H9 (cell line): ENCODE results near the gene SLC39A2. TPM values are rescaled to one million over a fixed set of nuclear protein-coding genes. Genes with fewer than 3 reads are reported as not detected.
"Not testable (repeated sequence)": the region's sequence is repeated elsewhere in the genome, so short reads cannot be mapped to it uniquely, and the experiment has no call there.

Source experiments
- DNase-seq: peaks from one replicate; pipeline ENCODE4 v3.0.0-alpha.2; 2017
- H2AFZ ChIP-seq: one replicate; pipeline ENCODE4 v1.6.1; 2013; ENCODE audit warnings: mild to moderate bottlenecking, low read length, control low read depth, moderate library complexity
- H2AK5ac ChIP-seq: 2 replicates; pipeline ENCODE4 v1.6.1; 2013; ENCODE audit warnings: low read length, control low read depth, mixed read lengths; ENCODE audit not compliant: insufficient read length
- H2BK120ac ChIP-seq: one replicate; pipeline ENCODE4 v1.6.1; 2013; ENCODE audit warnings: low read depth, mild to moderate bottlenecking, low read length, control low read depth, inconsistent platforms; ENCODE audit not compliant: poor library complexity, severe bottlenecking
- H2BK12ac ChIP-seq: 2 replicates; pipeline ENCODE4 v1.6.1; 2013; ENCODE audit warnings: low read length, control low read depth, mixed read lengths, low read depth; ENCODE audit not compliant: insufficient read length
- H2BK15ac ChIP-seq: 2 replicates; pipeline ENCODE4 v1.6.1; 2013; ENCODE audit warnings: low read depth, low read length, control low read depth
- H2BK20ac ChIP-seq: one replicate; pipeline ENCODE4 v1.6.1; 2013; ENCODE audit warnings: low read depth, mild to moderate bottlenecking, low read length, control low read depth, inconsistent platforms; ENCODE audit not compliant: poor library complexity, severe bottlenecking
- H2BK5ac ChIP-seq: 2 replicates; pipeline ENCODE4 v1.6.1; 2013; ENCODE audit warnings: low read length, control low read depth, mixed read lengths; ENCODE audit not compliant: insufficient read length
- H3K14ac ChIP-seq: 2 replicates; pipeline ENCODE4 v1.6.1; 2013; ENCODE audit warnings: low read length, control low read depth; ENCODE audit not compliant: insufficient read depth
- H3K18ac ChIP-seq: 2 replicates; pipeline ENCODE4 v1.6.1; 2013; ENCODE audit warnings: low read depth, mild to moderate bottlenecking, mixed read lengths, low read length, control low read depth; ENCODE audit not compliant: insufficient read length
- H3K23ac ChIP-seq: 2 replicates; pipeline ENCODE4 v1.6.1; 2013; ENCODE audit warnings: low read length, control low read depth, mixed read lengths, low read depth; ENCODE audit not compliant: insufficient read length
- H3K23me2 ChIP-seq: 2 replicates; pipeline ENCODE4 v1.6.1; 2013; ENCODE audit warnings: low read depth, mild to moderate bottlenecking, mixed read lengths, low read length, control low read depth; ENCODE audit not compliant: insufficient read length, poor library complexity, severe bottlenecking
- H3K27ac ChIP-seq: 2 replicates; pipeline ENCODE4 v1.5.1; 2013; ENCODE audit warnings: low read length, control low read depth, mixed read lengths, low read depth; ENCODE audit not compliant: insufficient read length
- H3K27me3 ChIP-seq: 2 replicates; pipeline ENCODE4 v1.6.1; 2013; ENCODE audit warnings: low read length, control low read depth, inconsistent platforms; ENCODE audit not compliant: insufficient read depth
- H3K4ac ChIP-seq: 2 replicates; pipeline ENCODE4 v1.6.1; 2013; ENCODE audit warnings: low read depth, mild to moderate bottlenecking, control low read depth, inconsistent platforms, low read length, moderate library complexity
- H3K4me1 ChIP-seq: 2 replicates; pipeline ENCODE4 v1.6.1; 2013; ENCODE audit warnings: low read length, control low read depth, inconsistent platforms; ENCODE audit not compliant: insufficient read depth
- H3K4me2 ChIP-seq: 2 replicates; pipeline ENCODE4 v1.6.1; 2013; ENCODE audit warnings: low read length, control low read depth, mixed read lengths; ENCODE audit not compliant: insufficient read length, insufficient read depth
- H3K56ac ChIP-seq: 2 replicates; pipeline ENCODE4 v1.6.1; 2013; ENCODE audit warnings: low read depth, mild to moderate bottlenecking, mixed read lengths, low read length, control low read depth; ENCODE audit not compliant: insufficient read length
- H3K79me1 ChIP-seq: 2 replicates; pipeline ENCODE4 v1.6.1; 2013; ENCODE audit warnings: low read depth, mild to moderate bottlenecking, moderate library complexity, low read length, control low read depth, inconsistent platforms; ENCODE audit not compliant: insufficient read depth, poor library complexity, severe bottlenecking
- H3K79me2 ChIP-seq: 2 replicates; pipeline ENCODE4 v1.6.1; 2013; ENCODE audit warnings: low read length, control low read depth, inconsistent platforms; ENCODE audit not compliant: insufficient read depth
- H3K9ac ChIP-seq: 2 replicates; pipeline ENCODE4 v1.6.1; 2013; ENCODE audit warnings: low read length, control low read depth, mixed read lengths; ENCODE audit not compliant: insufficient read length; ENCODE audit errors: extremely low read depth
- H3K9me3 ChIP-seq: one replicate; pipeline ENCODE4 v1.6.1; 2013; ENCODE audit warnings: low read depth, low read length, inconsistent platforms; ENCODE audit not compliant: control insufficient read depth
- H3T11ph ChIP-seq: one replicate; pipeline ENCODE4 v1.6.1; 2013; ENCODE audit warnings: mild to moderate bottlenecking, low read length, control low read depth, inconsistent platforms
- H4K20me1 ChIP-seq: one replicate; pipeline ENCODE4 v1.6.1; 2013; ENCODE audit not compliant: control insufficient read depth, insufficient read length, insufficient read depth
- H4K5ac ChIP-seq: 2 replicates; pipeline ENCODE4 v1.6.1; 2013; ENCODE audit warnings: low read depth, mild to moderate bottlenecking, mixed read lengths, low read length, control low read depth; ENCODE audit not compliant: insufficient read length
- H4K8ac ChIP-seq: replicated peaks from 2 replicates; pipeline ENCODE4 v1.6.1; 2013; ENCODE audit warnings: low read length, control low read depth, mixed read lengths, low read depth; ENCODE audit not compliant: insufficient read length
- H4K91ac ChIP-seq: 2 replicates; pipeline ENCODE4 v1.6.1; 2013; ENCODE audit warnings: low read depth, mild to moderate bottlenecking, moderate library complexity, mixed read lengths, low read length, control low read depth; ENCODE audit not compliant: insufficient read length
- H3K27ac Mint-ChIP-seq, 3 experiments: 2 replicates in 2 of 3; 3 replicates in 1 of 3; pipeline ENCODE4 v1.8.0; 2020 to 2021; ENCODE audit warnings: mixed read lengths in 3 of 3, mild to moderate bottlenecking in 1 of 3, moderate library complexity in 1 of 3
- H3K27me3 Mint-ChIP-seq: 2 replicates; pipeline ENCODE4 v1.8.0; 2021; ENCODE audit warnings: low read depth, mild to moderate bottlenecking, moderate library complexity, mixed read lengths
- H3K36me3 Mint-ChIP-seq, 3 experiments: 2 replicates in 2 of 3; 3 replicates in 1 of 3; pipeline ENCODE4 v1.8.0; 2020 to 2021; ENCODE audit warnings: low read depth in 3 of 3, mixed read lengths in 3 of 3; ENCODE audit not compliant: insufficient read depth in 1 of 3
- H3K4me1 Mint-ChIP-seq, 2 experiments: 2 replicates each; pipeline ENCODE4 v1.8.0; 2020; ENCODE audit warnings: mixed read lengths in 2 of 2
- H3K4me3 Mint-ChIP-seq, 2 experiments: 2 replicates in 1 of 2; 3 replicates in 1 of 2; pipeline ENCODE4 v1.8.0; 2020 to 2021; ENCODE audit warnings: mild to moderate bottlenecking in 2 of 2, mixed read lengths in 2 of 2, moderate library complexity in 1 of 2
- H3K9me3 Mint-ChIP-seq, 2 experiments: 2 replicates in 1 of 2; 3 replicates in 1 of 2; pipeline ENCODE4 v1.8.0; 2020; ENCODE audit warnings: mild to moderate bottlenecking in 2 of 2, mixed read lengths in 2 of 2, moderate library complexity in 1 of 2
- WGBS: extraction: QIAGEN DNeasy Blood & Tissue Kit; methylation state at CpG from one replicate; pipeline ENCODE4 v1.1.7; 2013; ENCODE audit warnings: missing lambda C conversion rate, low lambda C conversion rate, mixed read lengths; ENCODE audit not compliant: insufficient read length; ENCODE audit errors: extremely low coverage; 5-methylcytosine and 5-hydroxymethylcytosine counted together
- total RNA-seq: library from RNA; stranded (reverse); gene quantifications from 2 replicates; pipeline ENCODE4 v1.2.1, GENCODE V29; 2021
- TF ChIP-seq, protein P1 (sequence below): fragments of 200-600 bp; sonication (generic); conservative IDR thresholded peaks from 3 replicates; pipeline ENCODE4 v1.8.0; 2021; ENCODE audit warnings: antibody characterized with exemption, mild to moderate bottlenecking

The SLC39A2 gene
- total RNA-seq, 1 experiment from 2014 or later = not detected

DNA sequence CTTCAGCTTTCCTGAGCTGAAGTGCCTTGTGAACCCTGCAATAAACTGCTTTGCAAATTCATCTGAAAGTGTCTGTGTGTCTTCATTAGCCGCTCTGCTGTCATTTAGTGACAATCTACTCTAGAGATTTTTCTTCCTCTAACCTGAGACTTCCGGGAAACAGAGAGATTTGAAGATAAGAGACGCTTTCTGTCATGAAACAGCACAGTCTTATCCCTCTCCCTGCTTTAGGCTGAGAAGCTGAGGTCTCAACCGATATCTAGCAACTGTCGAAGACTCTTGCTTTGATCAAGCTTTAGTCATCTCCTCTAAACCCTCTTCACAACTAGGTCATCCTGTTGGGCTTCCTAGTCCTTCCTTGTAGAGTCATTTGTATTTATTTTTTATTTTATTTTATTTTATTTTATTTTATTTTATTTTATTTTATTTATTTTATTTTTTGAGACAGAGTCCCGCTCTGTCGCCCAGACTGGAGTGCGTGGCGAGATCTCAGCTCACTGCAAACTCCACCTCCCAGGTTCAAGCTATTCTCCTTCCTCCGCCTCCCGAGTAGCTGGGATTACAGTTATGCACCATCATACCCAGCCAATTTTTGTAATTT lies 42.6 kb upstream of the SLC39A2 start:
- H3K27me3 ChIP-seq = no peaks in the 10 kb centered on the region
- no CpG with 5 or more reads among the region's 11 CpGs for WGBS
- H4K5ac ChIP-seq = no peak overlapping the region
- H3K56ac ChIP-seq = no peak overlapping the region
- H2BK15ac ChIP-seq = no peak overlapping the region
- H2AFZ ChIP-seq = no peak overlapping the region
- H2BK20ac ChIP-seq = no peak overlapping the region
- no peaks in the 10 kb centered on the region; a peak in 1 of 7 replicates for H3K36me3 Mint-ChIP-seq
- no peak overlapping the region for H3K23ac ChIP-seq
- H4K20me1 ChIP-seq = no peaks in the 10 kb centered on the region
- H3K4me2 ChIP-seq = no peak overlapping the region
- no peak overlapping the region for H2BK120ac ChIP-seq
- no peak for DNase-seq
- no peaks in the 10 kb centered on the region for H3K79me2 ChIP-seq
- no peak overlapping the region for H3K27ac Mint-ChIP-seq
- H3K79me1 ChIP-seq = no peaks in the 10 kb centered on the region
- H3K18ac ChIP-seq = no peak overlapping the region
- no peak overlapping the region for H2AK5ac ChIP-seq
- no peaks in the 10 kb centered on the region for H3K23me2 ChIP-seq
- H4K91ac ChIP-seq = no peak overlapping the region
- H3K4ac ChIP-seq = no peak overlapping the region
- H3K9me3 Mint-ChIP-seq = no peaks in the 10 kb centered on the region
- no peaks in the 10 kb centered on the region for H3K4me1 ChIP-seq
- no peak overlapping the region for H2BK5ac ChIP-seq
- H3K9me3 ChIP-seq = no peaks in the 10 kb centered on the region
- H4K8ac ChIP-seq = no peak overlapping the region
- H3K14ac ChIP-seq = no peak overlapping the region
- H3K4me1 Mint-ChIP-seq = peaks cover 7 to 11% of the 10 kb centered on the region in 2 experiments
- no peak overlapping the region for H2BK12ac ChIP-seq
- TF ChIP-seq, protein P1, sequence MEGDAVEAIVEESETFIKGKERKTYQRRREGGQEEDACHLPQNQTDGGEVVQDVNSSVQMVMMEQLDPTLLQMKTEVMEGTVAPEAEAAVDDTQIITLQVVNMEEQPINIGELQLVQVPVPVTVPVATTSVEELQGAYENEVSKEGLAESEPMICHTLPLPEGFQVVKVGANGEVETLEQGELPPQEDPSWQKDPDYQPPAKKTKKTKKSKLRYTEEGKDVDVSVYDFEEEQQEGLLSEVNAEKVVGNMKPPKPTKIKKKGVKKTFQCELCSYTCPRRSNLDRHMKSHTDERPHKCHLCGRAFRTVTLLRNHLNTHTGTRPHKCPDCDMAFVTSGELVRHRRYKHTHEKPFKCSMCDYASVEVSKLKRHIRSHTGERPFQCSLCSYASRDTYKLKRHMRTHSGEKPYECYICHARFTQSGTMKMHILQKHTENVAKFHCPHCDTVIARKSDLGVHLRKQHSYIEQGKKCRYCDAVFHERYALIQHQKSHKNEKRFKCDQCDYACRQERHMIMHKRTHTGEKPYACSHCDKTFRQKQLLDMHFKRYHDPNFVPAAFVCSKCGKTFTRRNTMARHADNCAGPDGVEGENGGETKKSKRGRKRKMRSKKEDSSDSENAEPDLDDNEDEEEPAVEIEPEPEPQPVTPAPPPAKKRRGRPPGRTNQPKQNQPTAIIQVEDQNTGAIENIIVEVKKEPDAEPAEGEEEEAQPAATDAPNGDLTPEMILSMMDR = no peak
- no peak overlapping the region for H3K27ac ChIP-seq
- H3K4me3 Mint-ChIP-seq = no peak overlapping the region
- peaks cover 19% of the 10 kb centered on the region for H3K27me3 Mint-ChIP-seq
- no peak overlapping the region for H3T11ph ChIP-seq
- H3K9ac ChIP-seq = no peak overlapping the region

DNA sequence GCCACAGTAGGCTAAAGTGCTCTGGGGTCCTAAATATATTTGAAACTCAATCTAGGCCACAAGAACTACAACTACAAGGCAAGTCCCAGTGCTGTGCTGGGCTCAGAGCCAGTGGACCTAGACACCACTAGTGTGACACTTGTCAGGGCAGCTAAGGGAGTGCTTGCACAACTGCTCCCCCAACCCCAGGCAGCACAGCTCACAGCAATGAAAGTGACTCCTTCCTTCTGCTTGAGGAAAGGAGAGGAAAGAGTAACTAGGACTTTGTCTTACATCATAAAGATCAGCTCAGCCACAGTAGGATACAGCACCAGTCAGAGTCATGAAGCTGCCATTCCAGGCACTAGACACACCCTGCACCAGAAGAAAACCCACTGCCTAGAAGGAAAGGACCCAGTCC lies 40.1 kb upstream of the SLC39A2 start:
- not testable (repeated sequence) for H4K91ac ChIP-seq, H3K9ac ChIP-seq, H3K18ac ChIP-seq, H3K79me2 ChIP-seq, H2BK120ac ChIP-seq, H2AK5ac ChIP-seq, H2BK5ac ChIP-seq, H4K20me1 ChIP-seq, H2BK12ac ChIP-seq, H2BK20ac ChIP-seq, H4K8ac ChIP-seq, H2AFZ ChIP-seq, H3K27ac ChIP-seq, H3K14ac ChIP-seq, H3K9me3 ChIP-seq, H3K79me1 ChIP-seq, H3K9me3 Mint-ChIP-seq, H3K27me3 ChIP-seq, H3K23me2 ChIP-seq, H4K5ac ChIP-seq, H3K36me3 Mint-ChIP-seq, H3K27ac Mint-ChIP-seq, H3K4me1 ChIP-seq, H3K4me3 Mint-ChIP-seq, H3K4me2 ChIP-seq, H2BK15ac ChIP-seq, H3K4ac ChIP-seq, H3T11ph ChIP-seq, H3K23ac ChIP-seq, H3K56ac ChIP-seq, DNase-seq
- Mint-ChIP-seq H3K4me1 (peaks cover 8 to 14% of the 10 kb centered on the region in 2 experiments), H3K27me3 (peaks cover 17% of the 10 kb centered on the region)
